PC-3 (cell line): ENCODE measurements around the gene OCA2. TPM values are rescaled to one million over a fixed set of nuclear protein-coding genes. Genes with fewer than 3 reads are reported as not detected.

Experiments used
- ATAC-seq: fragments of 200-7000 bp; cut with Tn5 transposase; 2 replicates; pipeline ENCODE4 v1.9.1; 2020; ENCODE audit warnings: mild to moderate bottlenecking, moderate library complexity
- BruUV-seq: library from RNA; stranded (reverse); fragments of 400-500 nt; replicated peaks from 2 replicates; lab custom pipeline; 2021; lab: Mats Ljungman, UMichigan
- CTCF ChIA-PET: fragments of 300-600 bp; sonication (Branson Sonifier 250); formaldehyde crosslinking; loops from one replicate; lab custom pipeline; 2022; ENCODE audit warnings: antibody characterized with exemption; lab: Charles Lee
- POLR2A ChIA-PET: fragments of 300-600 bp; sonication (Branson Sonifier 250); formaldehyde crosslinking; loops from one replicate; lab custom pipeline; 2022; ENCODE audit warnings: antibody characterized with exemption; ENCODE audit not compliant: unreplicated experiment; lab: Charles Lee
- DNase-seq: peaks from one replicate; pipeline ENCODE4 v3.0.0-alpha.2; 2015
- H2AFZ ChIP-seq: fragments of 300-600 bp; sonication (generic); 2 replicates; pipeline ENCODE4 v1.6.0; 2016; ENCODE audit warnings: antibody characterized with exemption, low read length
- H3F3A ChIP-seq: fragments of 300-600 bp; sonication (generic); one replicate; pipeline ENCODE4 v1.6.0; 2017; ENCODE audit warnings: antibody characterized with exemption, low read length, control low read depth, mild to moderate bottlenecking; ENCODE audit not compliant: unreplicated experiment
- H3K27ac ChIP-seq: fragments of 300-600 bp; sonication (generic); 2 replicates; pipeline ENCODE4 v1.5.1; 2016; ENCODE audit warnings: mild to moderate bottlenecking, low read length
- H3K27me3 ChIP-seq: fragments of 300-600 bp; sonication (generic); 2 replicates; pipeline ENCODE4 v1.6.1; 2016; ENCODE audit warnings: low read length, mixed read lengths
- H3K36me3 ChIP-seq: fragments of 300-600 bp; sonication (generic); 2 replicates; pipeline ENCODE4 v1.6.1; 2016; ENCODE audit warnings: low read depth, mixed run types, low read length, mixed read lengths
- H3K4me1 ChIP-seq: fragments of 300-600 bp; sonication (generic); 2 replicates; pipeline ENCODE4 v1.5.1; 2016; ENCODE audit warnings: low read length; ENCODE audit not compliant: insufficient read depth
- H3K4me2 ChIP-seq: fragments of 300-600 bp; sonication (generic); 2 replicates; pipeline ENCODE4 v1.6.0; 2016; ENCODE audit warnings: low read length
- H3K4me3 ChIP-seq: fragments of 300-600 bp; sonication (generic); 2 replicates; pipeline ENCODE4 v1.5.1; 2016; ENCODE audit warnings: mild to moderate bottlenecking, low read length, mixed read lengths
- H3K79me2 ChIP-seq: fragments of 300-600 bp; sonication (generic); 2 replicates; pipeline ENCODE4 v1.6.1; 2017; ENCODE audit warnings: low read length, mixed read lengths
- H3K9ac ChIP-seq: fragments of 300-600 bp; sonication (generic); 2 replicates; pipeline ENCODE4 v1.6.0; 2016; ENCODE audit warnings: mild to moderate bottlenecking, low read length
- H3K9me2 ChIP-seq: fragments of 300-600 bp; sonication (generic); replicated peaks from 2 replicates; pipeline ENCODE4 v1.6.1; 2016; ENCODE audit warnings: mixed run types, low read length, mixed read lengths
- H3K9me3 ChIP-seq: fragments of 300-600 bp; sonication (generic); 2 replicates; pipeline ENCODE4 v1.6.1; 2016; ENCODE audit warnings: low read length, mixed read lengths
- H4K20me1 ChIP-seq: fragments of 300-600 bp; sonication (generic); 2 replicates; pipeline ENCODE4 v1.6.1; 2016; ENCODE audit warnings: low read length, mixed read lengths
- EZH2 ChIP-seq: fragments of 300-600 bp; sonication (generic); IDR thresholded peaks from one replicate; pipeline ENCODE4 v1.6.1; 2017; ENCODE audit warnings: antibody characterized with exemption, mild to moderate bottlenecking, low read length; ENCODE audit not compliant: unreplicated experiment
- EZH2phosphoT487 ChIP-seq: fragments of 300-600 bp; sonication (generic); IDR thresholded peaks from 2 replicates; pipeline ENCODE4 v1.6.1; 2018; ENCODE audit warnings: mild to moderate bottlenecking, antibody characterized with exemption, low read length, borderline replicate concordance
- intact Hi-C: fragments of 100-400 bp; cut with micrococcal nuclease; formaldehyde crosslinking; loops from 2 replicates; pipeline ENCODE4 v1.9.0; 2023
- total RNA-seq: library from RNA; depleted of rRNA; stranded (reverse); fragments of >200 nt; gene quantifications from 2 replicates; pipeline ENCODE4 v1.2.3, GENCODE V29; 2014
- TF ChIP-seq, protein P1 (sequence below): fragments of 300-600 bp; sonication (generic); conservative IDR thresholded peaks from 2 replicates; pipeline ENCODE4 v1.5.1; 2017; ENCODE audit warnings: antibody characterized with exemption, low read depth, mild to moderate bottlenecking, low read length

The OCA2 gene
- total RNA-seq, 1 experiment from 2014 or later: not detected

GRCh38 chr15:28079313-28079969, 19.7 kb downstream of the OCA2 start:
- H3K79me2 ChIP-seq: no peaks in the 10 kb centered on the region
- H3K4me3 ChIP-seq: no peak overlapping the region
- H3K4me2 ChIP-seq: no peak overlapping the region
- ATAC-seq (no peak), DNase-seq (no peak)
- no peaks in the 10 kb centered on the region for H3K36me3 ChIP-seq
- H3K9me3 ChIP-seq: no peaks in the 10 kb centered on the region
- no TSS peak for BruUV-seq
- H3K27me3 ChIP-seq: no peaks in the 10 kb centered on the region
- no peak overlapping the region for H2AFZ ChIP-seq
- H3K9ac ChIP-seq: no peak overlapping the region
- no peaks in the 10 kb centered on the region for H3K4me1 ChIP-seq
- ChIA-PET CTCF (no interaction called here), POLR2A (no interaction called here)
- intact Hi-C loops: no loop called here
- H3F3A ChIP-seq: no peaks in the 10 kb centered on the region
- TF ChIP-seq, protein P1, sequence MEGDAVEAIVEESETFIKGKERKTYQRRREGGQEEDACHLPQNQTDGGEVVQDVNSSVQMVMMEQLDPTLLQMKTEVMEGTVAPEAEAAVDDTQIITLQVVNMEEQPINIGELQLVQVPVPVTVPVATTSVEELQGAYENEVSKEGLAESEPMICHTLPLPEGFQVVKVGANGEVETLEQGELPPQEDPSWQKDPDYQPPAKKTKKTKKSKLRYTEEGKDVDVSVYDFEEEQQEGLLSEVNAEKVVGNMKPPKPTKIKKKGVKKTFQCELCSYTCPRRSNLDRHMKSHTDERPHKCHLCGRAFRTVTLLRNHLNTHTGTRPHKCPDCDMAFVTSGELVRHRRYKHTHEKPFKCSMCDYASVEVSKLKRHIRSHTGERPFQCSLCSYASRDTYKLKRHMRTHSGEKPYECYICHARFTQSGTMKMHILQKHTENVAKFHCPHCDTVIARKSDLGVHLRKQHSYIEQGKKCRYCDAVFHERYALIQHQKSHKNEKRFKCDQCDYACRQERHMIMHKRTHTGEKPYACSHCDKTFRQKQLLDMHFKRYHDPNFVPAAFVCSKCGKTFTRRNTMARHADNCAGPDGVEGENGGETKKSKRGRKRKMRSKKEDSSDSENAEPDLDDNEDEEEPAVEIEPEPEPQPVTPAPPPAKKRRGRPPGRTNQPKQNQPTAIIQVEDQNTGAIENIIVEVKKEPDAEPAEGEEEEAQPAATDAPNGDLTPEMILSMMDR: no peak
- TF ChIP-seq EZH2phosphoT487 (no peak), EZH2 (no peak)
- no peaks in the 10 kb centered on the region for H4K20me1 ChIP-seq
- H3K27ac ChIP-seq: no peak overlapping the region
- H3K9me2 ChIP-seq: no peaks in the 10 kb centered on the region

- Histone ChIP-seq H3K4me3 (no peak overlapping the region), H3K4me2 (no peak overlapping the region), H3K9me2 (no peaks in the 10 kb centered on the region), H3K36me3 (no peaks in the 10 kb centered on the region), H3K9ac (no peak overlapping the region), H3K9me3 (no peaks in the 10 kb centered on the region), H3K27ac (no peak overlapping the region), H3K4me1 (no peaks in the 10 kb centered on the region), H4K20me1 (no peaks in the 10 kb centered on the region), H3K27me3 (no peaks in the 10 kb centered on the region), H3F3A (no peaks in the 10 kb centered on the region), H3K79me2 (no peaks in the 10 kb centered on the region), H2AFZ (no peak overlapping the region)
- DNase-seq (no peak), ATAC-seq (no peak)
- TF ChIP-seq EZH2phosphoT487 (no peak), EZH2 (no peak)
- TF ChIP-seq, protein P1: no peak
- BruUV-seq: no TSS peak
- intact Hi-C loops: no loop called here
- CTCF ChIA-PET: no interaction called here
- POLR2A ChIA-PET: no interaction called here
Observed at GRCh38 chr15:28078191-28078719, 20.9 kb downstream of the OCA2 start.

DNA sequence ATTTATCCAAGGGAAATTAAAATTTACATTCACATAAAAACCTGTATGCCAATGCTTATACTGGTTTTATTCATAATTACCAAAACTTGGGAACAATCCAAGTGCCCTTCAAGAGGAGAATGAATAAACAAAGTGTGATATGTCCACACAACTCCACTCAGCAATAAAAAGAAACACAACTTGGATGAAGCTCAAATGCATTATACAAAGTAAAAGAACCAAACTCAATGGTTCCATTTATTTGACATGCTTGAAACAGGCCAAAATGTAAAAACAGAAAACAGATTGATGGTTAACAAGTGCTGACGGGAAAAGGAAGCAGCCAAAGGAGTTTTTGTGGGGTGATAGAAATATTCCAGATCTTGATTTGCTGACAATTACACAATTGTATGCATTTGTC, 23.5 kb downstream of the OCA2 start:
- Histone ChIP-seq H3K4me1 (no peaks in the 10 kb centered on the region), H2AFZ (no peak overlapping the region), H3K79me2 (no peaks in the 10 kb centered on the region), H3K4me2 (no peak overlapping the region), H4K20me1 (no peaks in the 10 kb centered on the region), H3F3A (no peaks in the 10 kb centered on the region), H3K4me3 (no peak overlapping the region), H3K9me3 (no peaks in the 10 kb centered on the region), H3K27me3 (no peaks in the 10 kb centered on the region), H3K9me2 (no peaks in the 10 kb centered on the region), H3K36me3 (no peaks in the 10 kb centered on the region), H3K27ac (no peak overlapping the region), H3K9ac (no peak overlapping the region)
- ChIA-PET CTCF (no interaction called here), POLR2A (no interaction called here)
- DNase-seq (no peak), ATAC-seq (no peak)
- TF ChIP-seq, protein P1: no peak
- TF ChIP-seq EZH2: no peak
- no peak for TF ChIP-seq EZH2phosphoT487
- intact Hi-C loops: no loop called here
- BruUV-seq: no TSS peak
